ENCODE results near the gene CMSS1.

GRCh38 chr3:100030346-100030745, 212.7 kb downstream of the CMSS1 start:
- no peak for TF ChIP-seq POLR2A (IDR thresholded peaks at IDR 0.05)
- TF ChIP-seq, protein P1, sequence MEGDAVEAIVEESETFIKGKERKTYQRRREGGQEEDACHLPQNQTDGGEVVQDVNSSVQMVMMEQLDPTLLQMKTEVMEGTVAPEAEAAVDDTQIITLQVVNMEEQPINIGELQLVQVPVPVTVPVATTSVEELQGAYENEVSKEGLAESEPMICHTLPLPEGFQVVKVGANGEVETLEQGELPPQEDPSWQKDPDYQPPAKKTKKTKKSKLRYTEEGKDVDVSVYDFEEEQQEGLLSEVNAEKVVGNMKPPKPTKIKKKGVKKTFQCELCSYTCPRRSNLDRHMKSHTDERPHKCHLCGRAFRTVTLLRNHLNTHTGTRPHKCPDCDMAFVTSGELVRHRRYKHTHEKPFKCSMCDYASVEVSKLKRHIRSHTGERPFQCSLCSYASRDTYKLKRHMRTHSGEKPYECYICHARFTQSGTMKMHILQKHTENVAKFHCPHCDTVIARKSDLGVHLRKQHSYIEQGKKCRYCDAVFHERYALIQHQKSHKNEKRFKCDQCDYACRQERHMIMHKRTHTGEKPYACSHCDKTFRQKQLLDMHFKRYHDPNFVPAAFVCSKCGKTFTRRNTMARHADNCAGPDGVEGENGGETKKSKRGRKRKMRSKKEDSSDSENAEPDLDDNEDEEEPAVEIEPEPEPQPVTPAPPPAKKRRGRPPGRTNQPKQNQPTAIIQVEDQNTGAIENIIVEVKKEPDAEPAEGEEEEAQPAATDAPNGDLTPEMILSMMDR (IDR thresholded peaks at IDR 0.05), result no peak

All from uterus (tissue), 2 donors.